ENCODE measurements around the gene ERC2.

Gene ERC2

GRCh38 chr3:56424336-56424735 lies 43.9 kb downstream of the ERC2 start:
- no peak for DNase-seq

GRCh38 chr3:56423661-56424099 lies 44.6 kb downstream of the ERC2 start:
- no peak for DNase-seq

GRCh38 chr3:56422316-56422715 lies 46.0 kb downstream of the ERC2 start:
- no peak for DNase-seq

- DNase-seq = no peak
These were observed 47.1 kb downstream of the ERC2 start for GRCh38 chr3:56421205-56421604.

GRCh38 chr3:56415652-56416051 lies 52.6 kb downstream of the ERC2 start:
- DNase-seq = no peak

GRCh38 chr3:56413911-56414310 lies 54.4 kb downstream of the ERC2 start:
- DNase-seq = no peak

- DNase-seq = no peak
These were observed 57.1 kb downstream of the ERC2 start for GRCh38 chr3:56411166-56411565.

- DNase-seq = no peak
These were observed 57.7 kb downstream of the ERC2 start for GRCh38 chr3:56410576-56410975.

GRCh38 chr3:56409790-56410189 lies 58.5 kb downstream of the ERC2 start:
- no peak for DNase-seq

GRCh38 chr3:56408761-56409196 lies 59.5 kb downstream of the ERC2 start:
- DNase-seq = no peak

GRCh38 chr3:56406826-56407515 lies 61.3 kb downstream of the ERC2 start:
- no peak for DNase-seq

GRCh38 chr3:56404884-56405283 lies 63.4 kb downstream of the ERC2 start:
- no peak for DNase-seq

GRCh38 chr3:56398659-56399058 lies 69.6 kb downstream of the ERC2 start:
- no peak for DNase-seq

- DNase-seq = no peak
These were observed 70.5 kb downstream of the ERC2 start for GRCh38 chr3:56397798-56398197.

- DNase-seq = no peak
These were observed 79.0 kb downstream of the ERC2 start for GRCh38 chr3:56389183-56389830.

GRCh38 chr3:56383092-56383491 lies 85.2 kb downstream of the ERC2 start:
- no peak for DNase-seq

GRCh38 chr3:56379723-56380287 lies 88.5 kb downstream of the ERC2 start:
- DNase-seq = no peak

- no peak for DNase-seq
These were observed 92.6 kb downstream of the ERC2 start for GRCh38 chr3:56375654-56376053.

- no peak for DNase-seq
These were observed 94.9 kb downstream of the ERC2 start for GRCh38 chr3:56373386-56373785.

GRCh38 chr3:56370991-56371775 lies 97.1 kb downstream of the ERC2 start:
- DNase-seq = no peak

GRCh38 chr3:56369914-56370313 lies 98.4 kb downstream of the ERC2 start:
- no peak for DNase-seq

GRCh38 chr3:56368846-56369245 lies 99.4 kb downstream of the ERC2 start:
- DNase-seq = no peak

- no peak for DNase-seq
These were observed 101.6 kb downstream of the ERC2 start for GRCh38 chr3:56366641-56367162.
